K562 (cell line): ENCODE measurements around the gene ADGRB3. TPM values are rescaled to one million over a fixed set of nuclear protein-coding genes. Genes with fewer than 3 reads are reported as not detected.

Experiments used
- ADNP ChIP-seq: fragments of 200-800 bp; sonication (Bioruptor generic); IDR thresholded peaks from 2 replicates; pipeline ENCODE4 v1.6.1; 2016; ENCODE audit warnings: missing genetic modification characterization, missing compliant biosample characterization
- CBX1 ChIP-seq: sonication (generic); IDR thresholded peaks from 2 replicates; pipeline ENCODE4 v1.6.1; 2016; ENCODE audit warnings: antibody characterized with exemption, low read depth, mild to moderate bottlenecking
- ERF ChIP-seq: fragments of 450-650 bp; formaldehyde crosslinking; IDR thresholded peaks from 2 replicates; pipeline ENCODE4 v1.4.0; 2020; ENCODE audit warnings: mild to moderate bottlenecking, mixed read lengths
- HOXB6 ChIP-seq: fragments of 250-450 bp; sonication (Bioruptor Pico); IDR thresholded peaks from 2 replicates; pipeline ENCODE4 v1.5.1; 2022; ENCODE audit warnings: mild to moderate bottlenecking, borderline replicate concordance
- KDM2B ChIP-seq: fragments of 250-450 bp; sonication (Bioruptor Pico); IDR thresholded peaks from 2 replicates; pipeline ENCODE4 v1.8.0; 2021; ENCODE audit warnings: mild to moderate bottlenecking, moderate library complexity
- LCOR ChIP-seq: sonication (generic); formaldehyde crosslinking; IDR thresholded peaks from 2 replicates; pipeline ENCODE4 v1.8.0; 2022; ENCODE audit warnings: mild to moderate bottlenecking, missing genetic modification reagents
- MBD2 ChIP-seq: sonication (generic); IDR thresholded peaks from 2 replicates; pipeline ENCODE4 v1.6.1; 2016; ENCODE audit warnings: low read depth, borderline replicate concordance
- MEF2A ChIP-seq: IDR thresholded peaks from 2 replicates; pipeline ENCODE4 v1.6.1; 2011; ENCODE audit warnings: low read depth, mild to moderate bottlenecking, low read length, moderate library complexity; ENCODE audit not compliant: control insufficient read depth
- NEUROD1 ChIP-seq: fragments of 150-350 bp; IDR thresholded peaks from 2 replicates; pipeline ENCODE4 v1.6.1; 2014; ENCODE audit warnings: borderline replicate concordance, low read length, low read depth; ENCODE audit not compliant: partially characterized antibody
- ZNF143 ChIP-seq: sonication (generic); formaldehyde crosslinking; IDR thresholded peaks from 2 replicates; pipeline ENCODE4 v1.9.0; 2022; ENCODE audit warnings: mild to moderate bottlenecking, missing genetic modification reagents
- polyA plus RNA-seq, 8 experiments: library from polyadenylated mRNA; depleted of rRNA in 4 of 8; stranded (reverse) in 5 of 8; unstranded in 3 of 8; fragments of >200 nt; fragmentation: Nextera tagmentation in 2 of 8; fragmentation: Illumina TruSeq in 1 of 8; extraction: Ambion mirVana in 2 of 8; extraction: Trizol in 1 of 8; gene quantifications; 2 replicates each; pipeline versions ENCODE4 v1.2.1 to v1.2.3, GENCODE V29; 2011 to 2014; ENCODE audit warnings: inconsistent platforms in 1 of 8, missing spikeins in 1 of 8
- total RNA-seq, 7 experiments: library from RNA; depleted of rRNA in 6 of 7; stranded (reverse); fragments of >200 nt in 6 of 7; fragmentation: Illumina TruSeq in 2 of 7; extraction: Trizol in 2 of 7; gene quantifications; 2 replicates each; pipeline versions ENCODE4 v1.2.1 to v1.2.3, GENCODE V29; 2011 to 2021; ENCODE audit warnings: low replicate concordance in 1 of 7
- TF ChIP-seq, protein P1 (sequence below): fragments of 450-650 bp; IDR thresholded peaks from 2 replicates; pipeline ENCODE4 v1.7.1; 2018; ENCODE audit warnings: mild to moderate bottlenecking, low read depth; ENCODE audit not compliant: partially characterized antibody

Gene ADGRB3
- total and polyA plus RNA-seq, 9 of the 15 experiments (the other 6 are each of a cell fraction or from before 2014, with no cell fraction given), result 0.90 to 7.8 (median 2.4) TPM

GRCh38 chr6:69398311-69398710, 763.2 kb downstream of the ADGRB3 start (continued):
- TF ChIP-seq, protein P1, sequence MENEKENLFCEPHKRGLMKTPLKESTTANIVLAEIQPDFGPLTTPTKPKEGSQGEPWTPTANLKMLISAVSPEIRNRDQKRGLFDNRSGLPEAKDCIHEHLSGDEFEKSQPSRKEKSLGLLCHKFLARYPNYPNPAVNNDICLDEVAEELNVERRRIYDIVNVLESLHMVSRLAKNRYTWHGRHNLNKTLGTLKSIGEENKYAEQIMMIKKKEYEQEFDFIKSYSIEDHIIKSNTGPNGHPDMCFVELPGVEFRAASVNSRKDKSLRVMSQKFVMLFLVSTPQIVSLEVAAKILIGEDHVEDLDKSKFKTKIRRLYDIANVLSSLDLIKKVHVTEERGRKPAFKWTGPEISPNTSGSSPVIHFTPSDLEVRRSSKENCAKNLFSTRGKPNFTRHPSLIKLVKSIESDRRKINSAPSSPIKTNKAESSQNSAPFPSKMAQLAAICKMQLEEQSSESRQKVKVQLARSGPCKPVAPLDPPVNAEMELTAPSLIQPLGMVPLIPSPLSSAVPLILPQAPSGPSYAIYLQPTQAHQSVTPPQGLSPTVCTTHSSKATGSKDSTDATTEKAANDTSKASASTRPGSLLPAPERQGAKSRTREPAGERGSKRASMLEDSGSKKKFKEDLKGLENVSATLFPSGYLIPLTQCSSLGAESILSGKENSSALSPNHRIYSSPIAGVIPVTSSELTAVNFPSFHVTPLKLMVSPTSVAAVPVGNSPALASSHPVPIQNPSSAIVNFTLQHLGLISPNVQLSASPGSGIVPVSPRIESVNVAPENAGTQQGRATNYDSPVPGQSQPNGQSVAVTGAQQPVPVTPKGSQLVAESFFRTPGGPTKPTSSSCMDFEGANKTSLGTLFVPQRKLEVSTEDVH, result no peak
- TF ChIP-seq MBD2 (no peak), CBX1 (no peak), MEF2A (no peak), ADNP (no peak), ZNF143 (no peak), HOXB6 (CRISPR knock-in tag) (no peak), ERF (CRISPR knock-in tag) (no peak), KDM2B (CRISPR knock-in tag) (no peak), NEUROD1 (no peak), LCOR (CRISPR knock-in tag) (no peak)
